ACC112 (cell line): ENCODE measurements around the gene DLGAP5.

Source experiments
- H2AFZ ChIP-seq: fragments of 200-600 bp; sonication (generic); one replicate; pipeline ENCODE4 v1.6.0; 2017; ENCODE audit warnings: antibody characterized with exemption, low read length; ENCODE audit not compliant: unreplicated experiment
- H3K27ac ChIP-seq: fragments of 200-600 bp; sonication (generic); 2 replicates; pipeline ENCODE4 v1.5.1; 2014; ENCODE audit warnings: low read depth, mild to moderate bottlenecking, antibody characterized with exemption, low read length, moderate library complexity
- H3K27me3 ChIP-seq: fragments of 200-600 bp; sonication (generic); 2 replicates; pipeline ENCODE4 v1.6.1; 2014; ENCODE audit warnings: mild to moderate bottlenecking, antibody characterized with exemption, low read length, moderate library complexity, mixed read lengths; ENCODE audit not compliant: insufficient read depth
- H3K36me3 ChIP-seq: fragments of 200-600 bp; sonication (generic); 2 replicates; pipeline ENCODE4 v1.6.1; 2016; ENCODE audit warnings: mild to moderate bottlenecking, antibody characterized with exemption, low read length, moderate library complexity, mixed read lengths; ENCODE audit not compliant: insufficient read depth
- H3K4me1 ChIP-seq: fragments of 200-600 bp; sonication (generic); one replicate; pipeline ENCODE4 v1.6.1; 2016; ENCODE audit warnings: low read length, mixed read lengths; ENCODE audit not compliant: insufficient read depth, unreplicated experiment, control insufficient read depth
- H3K4me3 ChIP-seq: fragments of 200-600 bp; sonication (generic); 2 replicates; pipeline ENCODE4 v1.5.1; 2014; ENCODE audit warnings: mild to moderate bottlenecking, low read depth, low read length
- H3K79me2 ChIP-seq: fragments of 200-600 bp; sonication (generic); one replicate; pipeline ENCODE4 v1.6.0; 2016; ENCODE audit warnings: low read length; ENCODE audit not compliant: control insufficient read depth, unreplicated experiment, insufficient read depth

Gene DLGAP5

GRCh38 chr14:55212634-55213033, 21.2 kb upstream of the DLGAP5 start:
- Histone ChIP-seq H3K79me2 (no peaks in the 10 kb centered on the region), H3K27me3 (no peaks in the 10 kb centered on the region), H2AFZ (no peak overlapping the region), H3K27ac (no peak overlapping the region), H3K4me3 (no peak overlapping the region), H3K4me1 (no peaks in the 10 kb centered on the region), H3K36me3 (no peaks in the 10 kb centered on the region)

- Histone ChIP-seq H3K27me3 (no peaks in the 10 kb centered on the region), H3K4me1 (no peaks in the 10 kb centered on the region), H3K27ac (no peak overlapping the region), H3K79me2 (no peaks in the 10 kb centered on the region), H3K36me3 (no peaks in the 10 kb centered on the region), H3K4me3 (no peak overlapping the region), H2AFZ (no peak overlapping the region)
Measured at GRCh38 chr14:55207832-55208231, 16.4 kb upstream of the DLGAP5 start.

- Histone ChIP-seq H3K79me2 (no peaks in the 10 kb centered on the region), H3K4me1 (no peaks in the 10 kb centered on the region), H3K36me3 (no peaks in the 10 kb centered on the region), H3K27ac (no peak overlapping the region), H3K4me3 (no peak overlapping the region), H2AFZ (peak overlapping the region; percentile 4), H3K27me3 (no peaks in the 10 kb centered on the region)
Measured at GRCh38 chr14:55206175-55206693, 14.8 kb upstream of the DLGAP5 start.

- H3K36me3 ChIP-seq = no peaks in the 10 kb centered on the region
- no peak overlapping the region for H3K4me3 ChIP-seq
- H3K27me3 ChIP-seq = no peaks in the 10 kb centered on the region
- no peak overlapping the region for H3K27ac ChIP-seq
- H3K4me1 ChIP-seq = no peaks in the 10 kb centered on the region
- no peaks in the 10 kb centered on the region for H3K79me2 ChIP-seq
- no peak overlapping the region for H2AFZ ChIP-seq
Measured at GRCh38 chr14:55201219-55202101, 10.1 kb upstream of the DLGAP5 start.

GRCh38 chr14:55200651-55201050, 9.3 kb upstream of the DLGAP5 start:
- Histone ChIP-seq H3K4me3 (no peak overlapping the region), H3K27ac (no peak overlapping the region), H3K27me3 (no peaks in the 10 kb centered on the region), H2AFZ (no peak overlapping the region), H3K79me2 (no peaks in the 10 kb centered on the region), H3K4me1 (no peaks in the 10 kb centered on the region), H3K36me3 (no peaks in the 10 kb centered on the region)

- no peaks in the 10 kb centered on the region for H3K27me3 ChIP-seq
- no peaks in the 10 kb centered on the region for H3K36me3 ChIP-seq
- H3K79me2 ChIP-seq = no peaks in the 10 kb centered on the region
- H3K4me3 ChIP-seq = no peak overlapping the region
- H3K27ac ChIP-seq = no peak overlapping the region
- H3K4me1 ChIP-seq = no peaks in the 10 kb centered on the region
- H2AFZ ChIP-seq = no peak overlapping the region
Measured at GRCh38 chr14:55198749-55199148, 7.4 kb upstream of the DLGAP5 start.

GRCh38 chr14:55194656-55195355, 3.4 kb upstream of the DLGAP5 start:
- Histone ChIP-seq H3K4me1 (peaks cover 5% of the 10 kb centered on the region), H2AFZ (no peak overlapping the region), H3K36me3 (no peaks in the 10 kb centered on the region), H3K27me3 (no peaks in the 10 kb centered on the region), H3K4me3 (no peak overlapping the region), H3K27ac (no peak overlapping the region), H3K79me2 (peaks cover 15% of the 10 kb centered on the region)

- Histone ChIP-seq H3K4me1 (peaks cover 22% of the 10 kb centered on the region), H2AFZ (peak overlapping the region; percentile 94), H3K4me3 (peak overlapping the region; percentile 86), H3K27ac (peak overlapping the region; percentile 7; the same call in 1 of the 2 replicates), H3K27me3 (no peaks in the 10 kb centered on the region), H3K36me3 (no peaks in the 10 kb centered on the region), H3K79me2 (peaks cover 37% of the 10 kb centered on the region)
Measured at GRCh38 chr14:55192054-55192621, 753 bp upstream of the DLGAP5 start.

- Histone ChIP-seq H3K27ac (peak overlapping the region; percentile 37; the same call in 1 of the 2 replicates), H3K4me3 (peak overlapping the region; percentile 86), H3K36me3 (no peaks in the 10 kb centered on the region), H3K27me3 (no peaks in the 10 kb centered on the region), H3K4me1 (peaks cover 22% of the 10 kb centered on the region), H2AFZ (peak overlapping the region; percentile 95), H3K79me2 (peaks cover 46% of the 10 kb centered on the region)
Measured at GRCh38 chr14:55190906-55191202, 531 bp downstream of the DLGAP5 start.

GRCh38 chr14:55188686-55189295, 2.6 kb downstream of the DLGAP5 start:
- peak overlapping the region; percentile 16 for H3K27ac ChIP-seq
- peaks cover 22% of the 10 kb centered on the region for H3K4me1 ChIP-seq
- H2AFZ ChIP-seq = peak overlapping the region; percentile 26
- peak overlapping the region; percentile 86 for H3K4me3 ChIP-seq
- no peaks in the 10 kb centered on the region for H3K36me3 ChIP-seq
- H3K27me3 ChIP-seq = no peaks in the 10 kb centered on the region
- H3K79me2 ChIP-seq = peaks cover 51% of the 10 kb centered on the region
